DND-41 (cell line): ENCODE measurements around the gene CTRB2.

Source experiments
- ATAC-seq: fragments of 200-7000 bp; cut with Tn5 transposase; 3 replicates; pipeline ENCODE4 v1.9.1; 2021; ENCODE audit warnings: low read depth; ENCODE audit not compliant: insufficient read depth
- DNase-seq: peaks from one replicate; pipeline ENCODE4 v3.0.0-alpha.2; 2020
- H2AFZ ChIP-seq: 2 replicates; pipeline ENCODE4 v1.6.0; 2012; ENCODE audit warnings: low read depth, low read length
- H3K27ac ChIP-seq: 2 replicates; pipeline ENCODE4 v1.5.1; 2012; ENCODE audit warnings: low read length, inconsistent platforms
- H3K27me3 ChIP-seq: fragments of 200-600 bp; sonication (generic); 2 replicates; pipeline ENCODE4 v1.6.0; 2012; ENCODE audit warnings: low read length, mild to moderate bottlenecking, inconsistent platforms; ENCODE audit not compliant: insufficient read depth, poor library complexity
- H3K36me3 ChIP-seq: 2 replicates; pipeline ENCODE4 v1.5.1; 2012; ENCODE audit warnings: low read length, inconsistent platforms; ENCODE audit not compliant: insufficient read depth
- H3K4me1 ChIP-seq: 2 replicates; pipeline ENCODE4 v1.5.1; 2012; ENCODE audit warnings: mild to moderate bottlenecking, low read length; ENCODE audit not compliant: insufficient read depth
- H3K4me2 ChIP-seq: 2 replicates; pipeline ENCODE4 v1.6.0; 2012; ENCODE audit warnings: mild to moderate bottlenecking, moderate library complexity, low read length, inconsistent platforms; ENCODE audit not compliant: insufficient read depth
- H3K4me3 ChIP-seq, 2 experiments: fragments of 200-600 bp in 1 of 2; shearing (Covaris generic) in 1 of 2; 2 replicates each; pipeline ENCODE4 v1.5.1; 2012 to 2016; ENCODE audit warnings: inconsistent platforms in 2 of 2, low read length in 2 of 2, mild to moderate bottlenecking in 2 of 2, low read depth in 1 of 2, moderate library complexity in 1 of 2
- H3K79me2 ChIP-seq: 2 replicates; pipeline ENCODE4 v1.6.0; 2012; ENCODE audit warnings: low read length, inconsistent platforms; ENCODE audit not compliant: insufficient read depth
- H3K9ac ChIP-seq: 2 replicates; pipeline ENCODE4 v1.6.0; 2012; ENCODE audit warnings: low read depth, mild to moderate bottlenecking, inconsistent platforms, low read length, moderate library complexity
- H3K9me3 ChIP-seq: 2 replicates; pipeline ENCODE4 v1.5.1; 2012; ENCODE audit warnings: low read length, moderate library complexity, mild to moderate bottlenecking, inconsistent platforms; ENCODE audit not compliant: insufficient read depth, severe bottlenecking
- H4K20me1 ChIP-seq: 2 replicates; pipeline ENCODE4 v1.6.0; 2012; ENCODE audit warnings: low read length; ENCODE audit not compliant: insufficient read depth
- CTCF ChIP-seq: IDR thresholded peaks from 2 replicates; pipeline ENCODE4 v1.5.1; 2012; ENCODE audit warnings: borderline replicate concordance, low read length, moderate library complexity, mild to moderate bottlenecking; ENCODE audit not compliant: poor library complexity, severe bottlenecking; ENCODE audit errors: extremely low read depth
- EZH2 ChIP-seq: IDR thresholded peaks from 3 replicates; pipeline ENCODE4 v1.6.1; 2012; ENCODE audit warnings: borderline replicate concordance, low read depth, mild to moderate bottlenecking, moderate library complexity, low read length, inconsistent platforms; ENCODE audit not compliant: severe bottlenecking

The CTRB2 gene

GRCh38 chr16:75252049-75252864, 45.3 kb upstream of the CTRB2 start:
- ATAC-seq = no peak
- Histone ChIP-seq H2AFZ (no peak overlapping the region), H3K27me3 (peaks cover 7% of the 10 kb centered on the region), H3K4me1 (no peaks in the 10 kb centered on the region), H4K20me1 (peaks cover 5% of the 10 kb centered on the region; the same call in 1 of the 2 replicates), H3K27ac (no peak overlapping the region), H3K9me3 (no peaks in the 10 kb centered on the region), H3K9ac (no peak overlapping the region), H3K36me3 (no peaks in the 10 kb centered on the region), H3K4me3 (no peak overlapping the region), H3K4me2 (no peak overlapping the region), H3K79me2 (no peaks in the 10 kb centered on the region)
- TF ChIP-seq EZH2 (no peak), CTCF (no peak)
- no peak for DNase-seq

GRCh38 chr16:75251280-75252048, 44.5 kb upstream of the CTRB2 start, which contains the start of gene BCAR1:
Gene BCAR1, minus strand, starts transcription at chr16:75251624. Its CDS starts 142 bp downstream, at chr16:75251482.
- H3K27me3 ChIP-seq = peaks cover 7% of the 10 kb centered on the region
- H3K4me2 ChIP-seq = no peak within 1 kb of the TSS
- H3K27ac ChIP-seq = no peak within 1 kb of the TSS
- no peaks in the 10 kb centered on the region for H3K36me3 ChIP-seq
- H3K79me2 ChIP-seq = no peaks in the 10 kb centered on the region
- no peak within 1 kb of the TSS for H3K9ac ChIP-seq
- H4K20me1 ChIP-seq = peaks cover 5% of the 10 kb centered on the region; the same call in 1 of the 2 replicates
- DNase-seq (no peak), ATAC-seq (no peak)
- no peak within 1 kb of the TSS for H2AFZ ChIP-seq
- TF ChIP-seq CTCF = no peak
- TF ChIP-seq EZH2 = no peak
- H3K9me3 ChIP-seq = no peaks in the 10 kb centered on the region
- H3K4me1 ChIP-seq = no peaks in the 10 kb centered on the region
- H3K4me3 ChIP-seq = no peak within 1 kb of the TSS

DNA sequence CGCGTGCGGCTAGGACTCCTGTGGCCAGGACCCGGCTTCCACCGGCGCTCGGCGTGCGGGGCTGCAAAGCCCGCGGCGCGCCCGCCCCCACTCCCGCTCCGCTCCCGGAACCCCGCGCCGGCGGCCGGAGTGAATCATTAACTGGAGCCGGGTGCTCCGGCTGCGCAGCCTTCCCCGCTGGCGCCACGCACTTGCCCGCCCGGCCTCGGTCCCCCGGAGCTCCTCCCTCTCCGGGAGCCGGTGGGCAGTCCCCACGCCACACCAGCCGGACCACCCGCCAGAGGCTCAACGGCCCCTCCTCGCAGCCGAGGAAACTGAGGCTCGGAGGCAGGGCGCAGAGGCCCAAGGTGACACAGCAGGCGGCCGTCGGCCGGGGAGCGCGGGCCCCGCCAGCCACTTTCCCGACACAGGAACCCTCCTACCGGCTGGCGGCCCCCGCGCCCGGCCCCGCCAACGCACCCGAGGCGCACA, 43.9 kb upstream of the CTRB2 start:
- Histone ChIP-seq H3K4me2 (no peak overlapping the region), H3K4me3 (no peak overlapping the region), H3K9ac (no peak overlapping the region), H3K27me3 (peaks cover 7% of the 10 kb centered on the region), H3K36me3 (no peaks in the 10 kb centered on the region), H3K4me1 (no peaks in the 10 kb centered on the region), H3K79me2 (no peaks in the 10 kb centered on the region), H3K9me3 (no peaks in the 10 kb centered on the region), H3K27ac (no peak overlapping the region), H2AFZ (no peak overlapping the region), H4K20me1 (peaks cover 5% of the 10 kb centered on the region; the same call in 1 of the 2 replicates)
- no peak for ATAC-seq
- TF ChIP-seq CTCF (no peak), EZH2 (no peak)
- no peak for DNase-seq
